Astrocyte (in vitro differentiated cells and primary cell): ENCODE results near the gene PRKCB. TPM values are rescaled to one million over a fixed set of nuclear protein-coding genes. Genes with fewer than 3 reads are reported as not detected.
"Not testable (repeated sequence)": the region's sequence is repeated elsewhere in the genome, so short reads cannot be mapped to it uniquely, and the experiment has no call there.

Source experiments
- DNase-seq: peaks from one replicate; pipeline ENCODE4 v3.0.0-alpha.2; 2010; ENCODE audit warnings: low read depth
- FAIRE-seq: peaks from 2 replicates; lab custom pipeline; 2011; peaks lifted over from hg19 to GRCh38; lab: Jason Lieb, UNC
- H2AFZ ChIP-seq: 2 replicates; pipeline ENCODE4 v1.6.0; 2012; ENCODE audit warnings: low read depth, low read length, inconsistent platforms
- H3K27ac ChIP-seq: 2 replicates; pipeline ENCODE4 v1.5.1; 2011; ENCODE audit warnings: low read depth, low read length, inconsistent platforms
- H3K27me3 ChIP-seq: 2 replicates; pipeline ENCODE4 v1.6.0; 2011; ENCODE audit warnings: low read length, inconsistent platforms; ENCODE audit not compliant: insufficient read depth
- H3K36me3 ChIP-seq: 2 replicates; pipeline ENCODE4 v1.5.1; 2011; ENCODE audit warnings: low read length, inconsistent platforms; ENCODE audit not compliant: insufficient read depth
- H3K4me1 ChIP-seq: 2 replicates; pipeline ENCODE4 v1.5.1; 2011; ENCODE audit warnings: low read length, inconsistent platforms; ENCODE audit not compliant: insufficient read depth
- H3K4me2 ChIP-seq: 2 replicates; pipeline ENCODE4 v1.6.0; 2012; ENCODE audit warnings: low read length, inconsistent platforms
- H3K4me3 ChIP-seq: 2 replicates; pipeline ENCODE4 v1.5.1; 2011; ENCODE audit warnings: low read depth, mild to moderate bottlenecking, low read length, inconsistent platforms; ENCODE audit not compliant: insufficient read depth
- H3K79me2 ChIP-seq: 2 replicates; pipeline ENCODE4 v1.6.0; 2012; ENCODE audit warnings: mild to moderate bottlenecking, low read length, inconsistent platforms; ENCODE audit not compliant: insufficient read depth
- H3K9ac ChIP-seq: 2 replicates; pipeline ENCODE4 v1.6.0; 2012; ENCODE audit warnings: mild to moderate bottlenecking, low read length, inconsistent platforms
- H3K9me3 ChIP-seq: 2 replicates; pipeline ENCODE4 v1.5.1; 2012; ENCODE audit warnings: low read depth, mild to moderate bottlenecking, low read length, inconsistent platforms; ENCODE audit not compliant: insufficient read depth
- H4K20me1 ChIP-seq: 2 replicates; pipeline ENCODE4 v1.6.0; 2012; ENCODE audit warnings: low read length, inconsistent platforms; ENCODE audit not compliant: insufficient read depth
- H3K27ac Mint-ChIP-seq: one replicate; pipeline ENCODE4 v1.8.0; 2021; ENCODE audit warnings: mild to moderate bottlenecking, mixed read lengths; ENCODE audit not compliant: unreplicated experiment
- H3K27me3 Mint-ChIP-seq: one replicate; pipeline ENCODE4 v1.8.0; 2021; ENCODE audit warnings: low read depth, mixed read lengths; ENCODE audit not compliant: unreplicated experiment
- H3K36me3 Mint-ChIP-seq: one replicate; pipeline ENCODE4 v1.8.0; 2021; ENCODE audit warnings: low read depth, mixed read lengths; ENCODE audit not compliant: unreplicated experiment
- H3K4me1 Mint-ChIP-seq: one replicate; pipeline ENCODE4 v1.8.0; 2021; ENCODE audit warnings: low read depth, mixed read lengths; ENCODE audit not compliant: unreplicated experiment
- H3K4me3 Mint-ChIP-seq: one replicate; pipeline ENCODE4 v1.8.0; 2021; ENCODE audit warnings: mild to moderate bottlenecking, moderate library complexity, mixed read lengths; ENCODE audit not compliant: unreplicated experiment
- H3K9me3 Mint-ChIP-seq: one replicate; pipeline ENCODE4 v1.8.0; 2021; ENCODE audit warnings: mild to moderate bottlenecking, mixed read lengths; ENCODE audit not compliant: unreplicated experiment
- CTCF ChIP-seq: IDR thresholded peaks from 2 replicates; pipeline ENCODE4 v1.5.1; 2011; ENCODE audit warnings: low read depth, mild to moderate bottlenecking, inconsistent platforms, low read length, moderate library complexity; ENCODE audit not compliant: insufficient read depth
- EZH2 ChIP-seq: IDR thresholded peaks from 2 replicates; pipeline ENCODE4 v1.6.1; 2012; ENCODE audit warnings: mild to moderate bottlenecking, low read length, inconsistent platforms; ENCODE audit not compliant: insufficient read depth
- total RNA-seq: library from RNA; stranded (reverse); gene quantifications from 2 replicates; pipeline ENCODE4 v1.2.1, GENCODE V29; 2021

PRKCB gene
- total RNA-seq, 1 donor from 2014 or later = 2.5 TPM

DNA sequence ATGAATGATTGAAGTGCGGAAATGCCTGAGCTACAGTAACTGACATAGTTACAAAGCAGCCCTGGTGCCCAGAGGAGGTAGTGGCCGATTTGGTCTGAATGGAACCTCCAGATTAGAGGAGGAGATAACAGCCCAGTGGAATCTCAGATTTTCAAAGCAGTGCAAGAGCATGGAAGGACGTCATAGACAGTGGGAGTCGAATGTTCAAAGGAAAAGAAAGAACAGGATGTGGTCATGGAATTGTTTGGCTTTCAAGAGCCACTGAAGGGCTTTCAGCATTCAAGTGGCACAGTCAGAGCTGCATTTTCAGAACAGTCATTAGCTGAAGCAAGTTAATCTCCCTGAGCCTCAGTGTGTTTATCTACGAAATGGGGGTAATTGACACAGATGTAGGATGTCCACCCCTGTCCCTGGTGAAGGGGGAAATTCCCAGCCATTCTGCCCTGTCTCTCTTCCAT lies 315.7 kb downstream of the PRKCB start:
- Histone ChIP-seq H3K9me3 (no peaks in the 10 kb centered on the region), H3K4me3 (no peak overlapping the region), H3K36me3 (no peaks in the 10 kb centered on the region), H4K20me1 (no peaks in the 10 kb centered on the region), H2AFZ (no peak overlapping the region), H3K4me2 (peak overlapping the region; percentile 26), H3K27ac (peak overlapping the region; percentile 6), H3K4me1 (peaks cover 3% of the 10 kb centered on the region), H3K9ac (no peak overlapping the region), H3K27me3 (no peaks in the 10 kb centered on the region), H3K79me2 (no peaks in the 10 kb centered on the region)
- DNase-seq = peak; percentile 78
- no peaks in the 10 kb centered on the region for H3K27me3 Mint-ChIP-seq
- H3K4me3 Mint-ChIP-seq = no peak overlapping the region
- TF ChIP-seq EZH2 = no peak
- TF ChIP-seq CTCF = no peak
- H3K27ac Mint-ChIP-seq = peak overlapping the region; percentile 73
- H3K36me3 Mint-ChIP-seq = no peaks in the 10 kb centered on the region
- peaks cover 23% of the 10 kb centered on the region for H3K4me1 Mint-ChIP-seq
- no peaks in the 10 kb centered on the region for H3K9me3 Mint-ChIP-seq
- FAIRE-seq = no peak

GRCh38 chr16:24152048-24152447 lies 316.3 kb downstream of the PRKCB start:
- H3K27ac ChIP-seq, H3K27me3 Mint-ChIP-seq, H3K36me3 Mint-ChIP-seq, H3K9ac ChIP-seq, H3K9me3 Mint-ChIP-seq, H3K4me3 Mint-ChIP-seq, H3K27me3 ChIP-seq, H2AFZ ChIP-seq, H3K36me3 ChIP-seq, DNase-seq, H3K9me3 ChIP-seq, H3K79me2 ChIP-seq, FAIRE-seq, H3K4me1 ChIP-seq, H3K4me3 ChIP-seq, H4K20me1 ChIP-seq: not testable (repeated sequence)
- Mint-ChIP-seq H3K27ac (peak overlapping the region; percentile 73), H3K4me1 (peaks cover 24% of the 10 kb centered on the region)
- H3K4me2 ChIP-seq = peak overlapping the region; percentile 26

GRCh38 chr16:24152826-24153225 lies 317.0 kb downstream of the PRKCB start:
- Mint-ChIP-seq H3K4me1 (peaks cover 24% of the 10 kb centered on the region), H3K27me3 (no peaks in the 10 kb centered on the region), H3K27ac (peak overlapping the region; percentile 59), H3K9me3 (no peaks in the 10 kb centered on the region), H3K4me3 (no peak overlapping the region), H3K36me3 (no peaks in the 10 kb centered on the region)
- DNase-seq = peak; percentile 23
- H3K4me1 ChIP-seq = peaks cover 3% of the 10 kb centered on the region
- H3K36me3 ChIP-seq = no peaks in the 10 kb centered on the region
- H3K9ac ChIP-seq = no peak overlapping the region
- H4K20me1 ChIP-seq = no peaks in the 10 kb centered on the region
- H3K4me2 ChIP-seq = no peak overlapping the region
- no peaks in the 10 kb centered on the region for H3K27me3 ChIP-seq
- H3K9me3 ChIP-seq = no peaks in the 10 kb centered on the region
- no peak for FAIRE-seq
- no peak overlapping the region for H3K4me3 ChIP-seq
- no peak overlapping the region for H3K27ac ChIP-seq
- no peaks in the 10 kb centered on the region for H3K79me2 ChIP-seq
- H2AFZ ChIP-seq = no peak overlapping the region
- no peak for TF ChIP-seq EZH2
- TF ChIP-seq CTCF = no peak
